SK-N-SH (cell line): ENCODE results near the gene GRIK1. TPM values are rescaled to one million over a fixed set of nuclear protein-coding genes. Genes with fewer than 3 reads are reported as not detected.
A peak's percentile ranks its signal among the peaks of the same experiment; 100 is the strongest.

Experiments used
- CTCF ChIA-PET: fragments of 300-600, 350-600 bp; formaldehyde crosslinking; extraction: SDS; loops from one replicate; lab custom pipeline; 2021; lab: Yijun Ruan, JAX
- POLR2A ChIA-PET: fragments of 350-600 bp; sonication (Branson Sonifier 250); formaldehyde crosslinking; extraction: SDS; loops from one replicate; lab custom pipeline; 2020; ENCODE audit warnings: antibody characterized with exemption, inconsistent platforms; lab: Yijun Ruan, JAX
- DNase-seq: peaks from one replicate; pipeline ENCODE4 v3.0.0; 2012
- H2AFZ ChIP-seq: fragments of 200-600 bp; sonication (generic); 2 replicates; pipeline ENCODE4 v1.8.1; 2016; ENCODE audit warnings: antibody characterized with exemption, mild to moderate bottlenecking, low read depth
- H3F3A ChIP-seq: fragments of 200-600 bp; sonication (generic); replicated peaks from 2 replicates; pipeline ENCODE3; 2016; ENCODE audit warnings: antibody characterized with exemption, mild to moderate bottlenecking; ENCODE audit not compliant: insufficient read depth
- H3K27ac ChIP-seq, 2 experiments: fragments of 200-500 bp in 1 of 2; fragments of 200-600 bp in 1 of 2; sonication (Bioruptor generic) in 1 of 2; sonication (generic), shearing (Covaris generic) in 1 of 2; 2 replicates each; pipeline versions ENCODE4 v1.5.1 to v1.6.1; 2014 to 2016; ENCODE audit warnings: low read depth in 2 of 2, inconsistent platforms in 1 of 2, low read length in 1 of 2, mild to moderate bottlenecking in 1 of 2, mixed read lengths in 1 of 2
- H3K27me3 ChIP-seq: fragments of 200-600 bp; sonication (generic), shearing (Covaris generic); 2 replicates; pipeline ENCODE4 v1.6.1; 2016; ENCODE audit warnings: mixed run types; ENCODE audit not compliant: insufficient read depth
- H3K36me3 ChIP-seq, 2 experiments: fragments of 200-500 bp in 1 of 2; fragments of 200-600 bp in 1 of 2; sonication (Bioruptor generic) in 1 of 2; sonication (generic) in 1 of 2; replicated peaks in 1 of 2; 2 replicates each; pipeline versions ENCODE3 to v1.5.1; 2014 to 2016; ENCODE audit warnings: low read length in 1 of 2, mild to moderate bottlenecking in 1 of 2; ENCODE audit not compliant: insufficient read depth in 2 of 2, control insufficient read depth in 1 of 2
- H3K4me1 ChIP-seq, 2 experiments: fragments of 200-500 bp in 1 of 2; fragments of 200-600 bp in 1 of 2; sonication (Bioruptor generic) in 1 of 2; sonication (generic), shearing (Covaris generic) in 1 of 2; 2 replicates each; pipeline versions ENCODE4 v1.5.1 to v1.6.1; 2014 to 2016; ENCODE audit warnings: low read depth in 1 of 2, low read length in 1 of 2, mixed run types in 1 of 2; ENCODE audit not compliant: insufficient read depth in 2 of 2, control insufficient read depth in 1 of 2
- H3K4me2 ChIP-seq: fragments of 200-600 bp; sonication (generic), shearing (Covaris generic); 2 replicates; pipeline ENCODE4 v1.6.1; 2017; ENCODE audit warnings: mixed run types
- H3K4me3 ChIP-seq, 2 experiments: fragments of 200-500 bp in 1 of 2; fragments of 200-600 bp in 1 of 2; sonication (Bioruptor generic) in 1 of 2; sonication (generic), shearing (Covaris generic) in 1 of 2; 2 replicates each; pipeline versions ENCODE4 v1.5.1 to v1.8.1; 2014 to 2016; ENCODE audit warnings: low read depth in 2 of 2, inconsistent platforms in 1 of 2, low read length in 1 of 2, mild to moderate bottlenecking in 1 of 2, mixed read lengths in 1 of 2, moderate library complexity in 1 of 2
- H3K79me2 ChIP-seq: fragments of 200-600 bp; sonication (generic); 2 replicates; pipeline ENCODE4 v1.8.1; 2017; ENCODE audit warnings: mild to moderate bottlenecking; ENCODE audit not compliant: insufficient read depth
- H3K9ac ChIP-seq: fragments of 200-600 bp; sonication (generic); 2 replicates; pipeline ENCODE4 v1.6.1; 2017; ENCODE audit warnings: mixed run types
- H3K9me2 ChIP-seq: fragments of 200-600 bp; sonication (generic); 2 replicates; pipeline ENCODE4 v1.6.1; 2017; ENCODE audit warnings: mixed run types
- H3K9me3 ChIP-seq: fragments of 200-600 bp; sonication (generic); 2 replicates; pipeline ENCODE4 v1.6.1; 2017; ENCODE audit warnings: mixed run types, mild to moderate bottlenecking, moderate library complexity
- H4K20me1 ChIP-seq: fragments of 200-600 bp; sonication (generic); 2 replicates; pipeline ENCODE4 v1.6.1; 2017; ENCODE audit warnings: mild to moderate bottlenecking, mixed run types; ENCODE audit not compliant: insufficient read depth
- GABPA ChIP-seq: IDR thresholded peaks from 2 replicates; pipeline ENCODE4 v1.4.0; 2012; ENCODE audit warnings: low read depth, mild to moderate bottlenecking
- NFIC ChIP-seq: IDR thresholded peaks from 2 replicates; pipeline ENCODE4 v1.4.0; 2012; ENCODE audit warnings: borderline replicate concordance
- NRF1 ChIP-seq: IDR thresholded peaks from 2 replicates; pipeline ENCODE4 v1.6.1; 2012; ENCODE audit warnings: low read depth, mild to moderate bottlenecking, low read length
- RFX5 ChIP-seq: IDR thresholded peaks from 2 replicates; pipeline ENCODE4 v1.6.1; 2012; ENCODE audit warnings: mild to moderate bottlenecking, improper control_type of control experiment, low read length
- SIN3A ChIP-seq: IDR thresholded peaks from 2 replicates; pipeline ENCODE4 v1.6.1; 2012; ENCODE audit warnings: low read depth, mild to moderate bottlenecking, low read length, moderate library complexity, borderline replicate concordance
- TEAD4 ChIP-seq: IDR thresholded peaks from 2 replicates; pipeline ENCODE4 v1.4.0; 2012; ENCODE audit warnings: mild to moderate bottlenecking, borderline replicate concordance; ENCODE audit not compliant: insufficient read depth
- USF1 ChIP-seq: IDR thresholded peaks from 2 replicates; pipeline ENCODE4 v1.4.0; 2012; ENCODE audit warnings: low read depth, borderline replicate concordance
- WGBS: methylation state at CpG from one replicate; pipeline ENCODE4 v1.1.6; 2017; ENCODE audit warnings: low lambda C conversion rate; 5-methylcytosine and 5-hydroxymethylcytosine counted together
- polyA plus RNA-seq, 3 experiments: library from polyadenylated mRNA; depleted of rRNA; stranded (reverse); fragments of >200 nt; gene quantifications; 2 replicates each; pipeline ENCODE4 v1.2.3, GENCODE V29; 2012
- TF ChIP-seq, protein P1 (sequence below): IDR thresholded peaks from 2 replicates; pipeline ENCODE4 v1.6.1; 2012; ENCODE audit warnings: mild to moderate bottlenecking, low read depth, low read length, moderate library complexity

Gene GRIK1
- polyA plus RNA-seq, 1 of the 3 experiments (the other 2 are of a cell fraction): not detected

DNA sequence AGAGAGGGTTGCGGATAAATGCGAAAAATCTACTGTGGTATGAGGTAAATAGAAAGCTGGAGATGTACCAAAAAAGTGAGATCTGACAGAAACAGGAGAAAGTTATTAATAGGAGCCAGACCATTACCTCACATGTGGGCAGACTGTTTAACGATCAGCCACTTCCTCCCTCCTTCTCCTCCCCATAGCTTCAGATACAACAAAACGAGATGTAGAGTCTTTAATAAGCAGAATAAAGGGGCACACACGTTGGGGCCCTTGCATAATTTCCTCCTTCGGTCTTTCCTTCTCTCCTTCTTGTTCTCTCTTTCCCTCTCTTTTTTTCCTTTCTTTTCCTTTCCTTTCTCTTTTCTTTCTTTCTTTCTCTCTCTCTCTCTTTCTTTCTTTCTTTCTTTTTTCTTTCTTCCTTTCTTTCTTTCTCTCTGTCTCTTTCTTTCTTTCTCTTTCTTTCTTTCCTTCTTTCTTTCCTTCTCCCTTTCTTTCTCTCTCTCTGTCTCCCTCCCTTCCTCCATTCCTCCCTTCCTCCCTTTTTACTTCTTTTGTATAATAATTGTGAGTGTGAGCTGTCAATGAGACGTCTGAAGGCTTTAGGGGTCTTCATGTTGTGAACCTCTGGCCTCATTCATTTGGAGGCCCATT lies 242.1 kb downstream of the GRIK1 start:
- no peak overlapping the region for H3K4me2 ChIP-seq
- H3K9me3 ChIP-seq: no peaks in the 10 kb centered on the region
- H4K20me1 ChIP-seq: no peaks in the 10 kb centered on the region
- peak overlapping the region; percentile 68; the same call in 1 of the 2 replicates for H2AFZ ChIP-seq
- H3K9me2 ChIP-seq: no peaks in the 10 kb centered on the region
- H3F3A ChIP-seq: no peaks in the 10 kb centered on the region
- H3K36me3 ChIP-seq: no peaks in the 10 kb centered on the region
- H3K4me3 ChIP-seq: no peak overlapping the region
- 26% methylated on average over 7 of the region's 7 CpGs for WGBS
- H3K4me1 ChIP-seq: no peaks in the 10 kb centered on the region
- no peak for DNase-seq
- CTCF ChIA-PET: interaction anchor here (0.6 to 0.7 kb wide), 2 partner anchors 14 to 548 kb away, joined by 3 read pairs; no protein-coding TSS in a partner anchor
- H3K27ac ChIP-seq: no peak overlapping the region
- no peak overlapping the region for H3K9ac ChIP-seq
- no peaks in the 10 kb centered on the region for H3K79me2 ChIP-seq
- H3K27me3 ChIP-seq: no peaks in the 10 kb centered on the region
- no peak for TF ChIP-seq TEAD4
- no peak for TF ChIP-seq SIN3A
- TF ChIP-seq RFX5: no peak
- no peak for TF ChIP-seq USF1
- no peak for TF ChIP-seq GABPA
- TF ChIP-seq NFIC: no peak
- POLR2A ChIA-PET: no interaction called here

DNA sequence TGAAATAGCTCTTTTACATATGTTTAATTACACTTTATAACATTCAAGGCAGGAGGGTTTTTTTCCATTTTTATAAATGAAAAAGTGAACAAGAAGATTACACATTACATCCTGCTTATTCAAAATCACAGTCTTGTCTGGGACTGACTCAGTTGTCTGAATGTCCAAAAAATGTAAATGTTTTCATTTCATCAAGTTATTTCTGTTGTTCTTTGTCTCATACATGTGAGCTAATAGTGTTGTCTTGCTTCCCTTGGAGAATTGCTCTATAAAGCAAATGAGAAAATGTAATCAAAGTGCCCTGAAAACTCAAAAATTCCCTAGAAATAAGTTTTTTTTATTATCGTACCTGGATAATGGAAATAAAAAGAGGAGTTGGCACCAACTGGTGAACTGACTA lies 242.9 kb downstream of the GRIK1 start:
- H3K9me3 ChIP-seq: no peaks in the 10 kb centered on the region
- ChIA-PET CTCF (interaction anchor here (0.6 kb wide), 1 partner anchor 547 kb away, joined by 3 read pairs; no protein-coding TSS in a partner anchor), POLR2A (no interaction called here)
- H3K4me3 ChIP-seq: no peak overlapping the region
- H3K27ac ChIP-seq: no peak overlapping the region
- H2AFZ ChIP-seq: peak overlapping the region; percentile 20; the same call in 1 of the 2 replicates
- TF ChIP-seq, protein P1, sequence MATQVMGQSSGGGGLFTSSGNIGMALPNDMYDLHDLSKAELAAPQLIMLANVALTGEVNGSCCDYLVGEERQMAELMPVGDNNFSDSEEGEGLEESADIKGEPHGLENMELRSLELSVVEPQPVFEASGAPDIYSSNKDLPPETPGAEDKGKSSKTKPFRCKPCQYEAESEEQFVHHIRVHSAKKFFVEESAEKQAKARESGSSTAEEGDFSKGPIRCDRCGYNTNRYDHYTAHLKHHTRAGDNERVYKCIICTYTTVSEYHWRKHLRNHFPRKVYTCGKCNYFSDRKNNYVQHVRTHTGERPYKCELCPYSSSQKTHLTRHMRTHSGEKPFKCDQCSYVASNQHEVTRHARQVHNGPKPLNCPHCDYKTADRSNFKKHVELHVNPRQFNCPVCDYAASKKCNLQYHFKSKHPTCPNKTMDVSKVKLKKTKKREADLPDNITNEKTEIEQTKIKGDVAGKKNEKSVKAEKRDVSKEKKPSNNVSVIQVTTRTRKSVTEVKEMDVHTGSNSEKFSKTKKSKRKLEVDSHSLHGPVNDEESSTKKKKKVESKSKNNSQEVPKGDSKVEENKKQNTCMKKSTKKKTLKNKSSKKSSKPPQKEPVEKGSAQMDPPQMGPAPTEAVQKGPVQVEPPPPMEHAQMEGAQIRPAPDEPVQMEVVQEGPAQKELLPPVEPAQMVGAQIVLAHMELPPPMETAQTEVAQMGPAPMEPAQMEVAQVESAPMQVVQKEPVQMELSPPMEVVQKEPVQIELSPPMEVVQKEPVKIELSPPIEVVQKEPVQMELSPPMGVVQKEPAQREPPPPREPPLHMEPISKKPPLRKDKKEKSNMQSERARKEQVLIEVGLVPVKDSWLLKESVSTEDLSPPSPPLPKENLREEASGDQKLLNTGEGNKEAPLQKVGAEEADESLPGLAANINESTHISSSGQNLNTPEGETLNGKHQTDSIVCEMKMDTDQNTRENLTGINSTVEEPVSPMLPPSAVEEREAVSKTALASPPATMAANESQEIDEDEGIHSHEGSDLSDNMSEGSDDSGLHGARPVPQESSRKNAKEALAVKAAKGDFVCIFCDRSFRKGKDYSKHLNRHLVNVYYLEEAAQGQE: no peak
- TF ChIP-seq RFX5 (no peak), NRF1 (no peak)
- DNase-seq: no peak
- no peaks in the 10 kb centered on the region for H3K9me2 ChIP-seq
- H3K27me3 ChIP-seq: no peaks in the 10 kb centered on the region
- no peak overlapping the region for H3K9ac ChIP-seq
- no peaks in the 10 kb centered on the region for H3K79me2 ChIP-seq
- no peaks in the 10 kb centered on the region for H3F3A ChIP-seq
- H3K4me2 ChIP-seq: no peak overlapping the region
- H4K20me1 ChIP-seq: no peaks in the 10 kb centered on the region
- H3K36me3 ChIP-seq: no peaks in the 10 kb centered on the region
- no peaks in the 10 kb centered on the region for H3K4me1 ChIP-seq
- 41% methylated on average over 1 of the region's 1 CpG for WGBS
